PC-9 (cell line): ENCODE data around the gene SAFB2. TPM values are rescaled to one million over a fixed set of nuclear protein-coding genes. Genes with fewer than 3 reads are reported as not detected.

Source experiments
- BruUV-seq: library from RNA; stranded (reverse); fragments of 400-500 nt; replicated peaks from 2 replicates; lab custom pipeline; 2021; lab: Mats Ljungman, UMichigan
- CTCF ChIA-PET: fragments of 300-600 bp; sonication (Branson Sonifier 250); formaldehyde crosslinking; loops from one replicate; lab custom pipeline; 2022; ENCODE audit warnings: antibody characterized with exemption; lab: Charles Lee
- POLR2A ChIA-PET: fragments of 300-600 bp; sonication (Branson Sonifier 250); formaldehyde crosslinking; loops from one replicate; lab custom pipeline; 2022; ENCODE audit warnings: antibody characterized with exemption; ENCODE audit not compliant: unreplicated experiment; lab: Charles Lee
- DNase-seq, 2 experiments: peaks; one replicate each; pipeline versions ENCODE4 v3.0.0 to v3.0.0-alpha.2; 2015 to 2022; ENCODE audit warnings: mixed read lengths in 1 of 2
- H2AFZ ChIP-seq: fragments of 200-600 bp; sonication (generic); 2 replicates; pipeline ENCODE4 v1.8.1; 2017; ENCODE audit warnings: antibody characterized with exemption
- H3F3A ChIP-seq: fragments of 200-600 bp; sonication (generic); 2 replicates; pipeline ENCODE4 v1.8.1; 2017; ENCODE audit warnings: antibody characterized with exemption, mild to moderate bottlenecking, low read depth; ENCODE audit not compliant: insufficient read depth
- H3K27ac ChIP-seq: fragments of 200-600 bp; sonication (generic); 2 replicates; pipeline ENCODE4 v1.6.1; 2016; ENCODE audit warnings: mixed run types
- H3K27me3 ChIP-seq: fragments of 200-600 bp; sonication (generic); 2 replicates; pipeline ENCODE4 v1.6.1; 2016; ENCODE audit warnings: low read depth, mixed run types; ENCODE audit not compliant: insufficient read depth
- H3K36me3 ChIP-seq: fragments of 200-600 bp; sonication (generic); 2 replicates; pipeline ENCODE4 v1.6.1; 2016; ENCODE audit warnings: low read depth, mixed run types
- H3K4me1 ChIP-seq: fragments of 200-600 bp; sonication (generic); replicated peaks from 2 replicates; pipeline ENCODE4 v1.6.1; 2016; ENCODE audit warnings: mixed run types; ENCODE audit not compliant: insufficient read depth
- H3K4me2 ChIP-seq: fragments of 200-600 bp; sonication (generic); 2 replicates; pipeline ENCODE4 v1.6.1; 2017; ENCODE audit warnings: mixed run types
- H3K4me3 ChIP-seq: fragments of 200-600 bp; sonication (generic); 2 replicates; pipeline ENCODE4 v1.6.1; 2016; ENCODE audit warnings: mixed run types
- H3K79me2 ChIP-seq: fragments of 200-600 bp; sonication (generic); 2 replicates; pipeline ENCODE4 v1.6.1; 2017; ENCODE audit warnings: low read depth, mixed run types
- H3K9me2 ChIP-seq: fragments of 200-600 bp; sonication (generic); 2 replicates; pipeline ENCODE4 v1.8.1; 2017; ENCODE audit warnings: mild to moderate bottlenecking; ENCODE audit not compliant: insufficient read depth
- H3K9me3 ChIP-seq: fragments of 200-600 bp; sonication (generic); 2 replicates; pipeline ENCODE4 v1.8.1; 2016; ENCODE audit warnings: low read depth; ENCODE audit not compliant: insufficient read depth
- H4K20me1 ChIP-seq: fragments of 200-600 bp; sonication (generic); 2 replicates; pipeline ENCODE4 v1.8.1; 2017; ENCODE audit not compliant: insufficient read depth
- CTCF ChIP-seq: fragments of 200-600 bp; sonication (generic); conservative IDR thresholded peaks from 2 replicates; pipeline ENCODE4 v1.6.1; 2017; ENCODE audit warnings: mixed run types, antibody characterized with exemption, mild to moderate bottlenecking, moderate library complexity
- EZH2 ChIP-seq: fragments of 200-600 bp; sonication (generic); IDR thresholded peaks from 2 replicates; pipeline ENCODE4 v1.8.0; 2017; ENCODE audit warnings: antibody characterized with exemption, low read depth
- intact Hi-C: fragments of 100-400 bp; cut with micrococcal nuclease; formaldehyde crosslinking; loops from one replicate; pipeline ENCODE4 v1.10.0; 2022; ENCODE audit not compliant: unreplicated experiment
- total RNA-seq: library from RNA; stranded (reverse); gene quantifications from 2 replicates; pipeline ENCODE4 v1.2.3, GENCODE V29; 2021

The SAFB2 gene
- total RNA-seq, 1 experiment from 2014 or later, result 43.1 TPM

- no TSS peak for BruUV-seq
- intact Hi-C loops, result no loop called here
- no peak for DNase-seq
- no peak for TF ChIP-seq CTCF
- no peak for TF ChIP-seq EZH2
- Histone ChIP-seq H3K4me1 (no peaks in the 10 kb centered on the region), H4K20me1 (no peaks in the 10 kb centered on the region), H2AFZ (no peak overlapping the region), H3K4me3 (no peak overlapping the region), H3K27me3 (no peaks in the 10 kb centered on the region), H3K27ac (no peak overlapping the region), H3K9me2 (no peaks in the 10 kb centered on the region), H3K79me2 (no peaks in the 10 kb centered on the region), H3K4me2 (no peak overlapping the region), H3F3A (no peaks in the 10 kb centered on the region), H3K36me3 (no peaks in the 10 kb centered on the region), H3K9me3 (no peaks in the 10 kb centered on the region)
- ChIA-PET CTCF (no interaction called here), POLR2A (interaction anchor here (0.6 kb wide), 1 partner anchor 613 kb away, joined by 19 read pairs; no protein-coding TSS in a partner anchor)
Observed at GRCh38 chr19:5594521-5594950, 28.0 kb downstream of the SAFB2 start.

- H3K9me3 ChIP-seq, result no peaks in the 10 kb centered on the region
- no peaks in the 10 kb centered on the region for H3K27me3 ChIP-seq
- H3K27ac ChIP-seq, result no peak overlapping the region
- BruUV-seq, result no TSS peak
- H3K4me3 ChIP-seq, result no peak overlapping the region
- no peaks in the 10 kb centered on the region for H3K36me3 ChIP-seq
- H3K79me2 ChIP-seq, result no peaks in the 10 kb centered on the region
- TF ChIP-seq CTCF (no peak), EZH2 (no peak)
- CTCF ChIA-PET, result no interaction called here
- intact Hi-C loops, result no loop called here
- H4K20me1 ChIP-seq, result no peaks in the 10 kb centered on the region
- DNase-seq, result no peak
- POLR2A ChIA-PET, result interaction anchor here (0.6 kb wide), 1 partner anchor 612 kb away, joined by 19 read pairs; no protein-coding TSS in a partner anchor
- no peak overlapping the region for H3K4me2 ChIP-seq
- no peaks in the 10 kb centered on the region for H3K4me1 ChIP-seq
- H2AFZ ChIP-seq, result no peak overlapping the region
- H3K9me2 ChIP-seq, result no peaks in the 10 kb centered on the region
- no peaks in the 10 kb centered on the region for H3F3A ChIP-seq
Observed at GRCh38 chr19:5593343-5594255, 29.0 kb downstream of the SAFB2 start.

GRCh38 chr19:5592531-5593342 is 29.8 kb downstream of the SAFB2 start:
- Histone ChIP-seq H3K9me2 (no peaks in the 10 kb centered on the region), H3K27ac (no peak overlapping the region), H3K79me2 (no peaks in the 10 kb centered on the region), H4K20me1 (no peaks in the 10 kb centered on the region), H3K4me1 (no peaks in the 10 kb centered on the region), H3F3A (no peaks in the 10 kb centered on the region), H3K4me3 (no peak overlapping the region), H3K4me2 (no peak overlapping the region), H3K27me3 (no peaks in the 10 kb centered on the region), H2AFZ (no peak overlapping the region), H3K9me3 (no peaks in the 10 kb centered on the region), H3K36me3 (no peaks in the 10 kb centered on the region)
- no TSS peak for BruUV-seq
- POLR2A ChIA-PET, result no interaction called here
- intact Hi-C loops, result no loop called here
- CTCF ChIA-PET, result no interaction called here
- no peak for DNase-seq
- TF ChIP-seq CTCF, result no peak
- TF ChIP-seq EZH2, result no peak
